HG03060 (cell line): Measurements from ENCODE around the gene RHD.
"Not testable (repeated sequence)": the region's sequence is repeated elsewhere in the genome, so short reads cannot be mapped to it uniquely, and the experiment has no call there.

Source experiments
- ATAC-seq: cut with Tn5 transposase; IDR thresholded peaks from one replicate; pipeline ENCODE4 v1.9.1; 2021; ENCODE audit warnings: low read depth, moderate number of reproducible peaks; ENCODE audit not compliant: unreplicated experiment

RHD gene

GRCh38 chr1:25341746-25342145 is 69.4 kb downstream of the RHD start:
- ATAC-seq, result no peak

- ATAC-seq, result no peak
Observed at GRCh38 chr1:25342846-25343245, 70.5 kb downstream of the RHD start.

GRCh38 chr1:25343872-25344271 is 71.6 kb downstream of the RHD start:
- ATAC-seq, result no peak

GRCh38 chr1:25347556-25347955 is 75.2 kb downstream of the RHD start:
- no peak for ATAC-seq

- ATAC-seq, result no peak
Observed at GRCh38 chr1:25349606-25350005, 77.3 kb downstream of the RHD start.

- ATAC-seq, result no peak
Observed at GRCh38 chr1:25355841-25356395, 83.6 kb downstream of the RHD start.

- no peak for ATAC-seq
Observed at GRCh38 chr1:25356441-25356840, 84.1 kb downstream of the RHD start.

GRCh38 chr1:25356848-25357247 is 84.5 kb downstream of the RHD start:
- no peak for ATAC-seq

- no peak for ATAC-seq
Observed at GRCh38 chr1:25360596-25361581, 88.6 kb downstream of the RHD start.

- ATAC-seq, result no peak
Observed at GRCh38 chr1:25361901-25362300, 89.6 kb downstream of the RHD start.

- ATAC-seq, result not testable (repeated sequence)
Observed at GRCh38 chr1:25362634-25363559, 90.6 kb downstream of the RHD start.

GRCh38 chr1:25369241-25369640 is 96.9 kb downstream of the RHD start:
- ATAC-seq, result no peak

- ATAC-seq, result not testable (repeated sequence)
Observed at GRCh38 chr1:25369691-25370271, 97.5 kb downstream of the RHD start.

GRCh38 chr1:25371757-25372156 is 99.4 kb downstream of the RHD start:
- not testable (repeated sequence) for ATAC-seq

- ATAC-seq, result not testable (repeated sequence)
Observed at GRCh38 chr1:25378367-25378766, 106.1 kb downstream of the RHD start.
